IPS-18a (cell line): ENCODE measurements around the gene KRT12.
"Not testable (repeated sequence)": the region's sequence is repeated elsewhere in the genome, so short reads cannot be mapped to it uniquely, and the experiment has no call there.

Experiments
- H3K27ac ChIP-seq: one replicate; pipeline ENCODE4 v1.5.1; 2013; ENCODE audit warnings: low read length
- H3K27me3 ChIP-seq: one replicate; pipeline ENCODE4 v1.6.1; 2013; ENCODE audit warnings: mild to moderate bottlenecking, low read length; ENCODE audit not compliant: control insufficient read depth, insufficient read depth
- H3K36me3 ChIP-seq: one replicate; pipeline ENCODE4 v1.6.1; 2013; ENCODE audit warnings: low read depth, low read length; ENCODE audit not compliant: control insufficient read depth
- H3K4me1 ChIP-seq: one replicate; pipeline ENCODE4 v1.6.1; 2013; ENCODE audit warnings: low read depth, low read length; ENCODE audit not compliant: control insufficient read depth
- H3K4me3 ChIP-seq: one replicate; pipeline ENCODE4 v1.5.1; 2013; ENCODE audit warnings: low read length
- H3K9ac ChIP-seq: one replicate; pipeline ENCODE4 v1.6.1; 2013; ENCODE audit warnings: mild to moderate bottlenecking, low read length, moderate library complexity
- H3K9me3 ChIP-seq: one replicate; pipeline ENCODE4 v1.6.1; 2013; ENCODE audit warnings: low read depth, low read length; ENCODE audit not compliant: control insufficient read depth

The KRT12 gene

GRCh38 chr17:40883031-40883430, 16.0 kb upstream of the KRT12 start:
- Histone ChIP-seq H3K4me3 (no peak overlapping the region), H3K9me3 (no peaks in the 10 kb centered on the region), H3K36me3 (no peaks in the 10 kb centered on the region), H3K4me1 (no peaks in the 10 kb centered on the region), H3K27me3 (no peaks in the 10 kb centered on the region), H3K9ac (no peak overlapping the region), H3K27ac (no peak overlapping the region)

DNA sequence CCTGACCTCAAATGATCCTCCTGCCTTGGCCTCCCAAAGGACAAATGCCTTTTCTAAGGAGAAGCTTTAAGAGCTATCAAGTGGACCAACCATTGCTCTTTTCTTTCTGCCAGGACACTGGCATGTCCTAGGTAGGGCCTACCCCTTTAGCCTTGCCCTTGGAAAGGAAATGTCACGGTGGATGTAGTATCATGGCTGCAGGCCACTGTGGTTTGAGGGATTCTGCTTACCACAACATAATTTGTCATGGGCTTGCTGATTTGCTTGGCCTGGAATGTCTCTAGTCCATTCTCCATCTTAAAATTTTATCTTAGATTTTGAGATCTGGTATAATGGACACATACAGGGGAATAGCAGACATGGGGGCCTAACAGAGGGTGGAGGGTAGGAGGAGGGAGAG, 12.0 kb upstream of the KRT12 start:
- no peaks in the 10 kb centered on the region for H3K27me3 ChIP-seq
- no peak overlapping the region for H3K4me3 ChIP-seq
- peaks cover 1% of the 10 kb centered on the region for H3K4me1 ChIP-seq
- H3K36me3 ChIP-seq = no peaks in the 10 kb centered on the region
- no peak overlapping the region for H3K9ac ChIP-seq
- H3K9me3 ChIP-seq = no peaks in the 10 kb centered on the region
- H3K27ac ChIP-seq = no peak overlapping the region

- Histone ChIP-seq H3K36me3 (no peaks in the 10 kb centered on the region), H3K4me3 (no peak overlapping the region), H3K27ac (no peak overlapping the region), H3K27me3 (no peaks in the 10 kb centered on the region), H3K9ac (no peak overlapping the region), H3K9me3 (no peaks in the 10 kb centered on the region), H3K4me1 (peaks cover 9% of the 10 kb centered on the region)
These were observed 11.0 kb upstream of the KRT12 start for GRCh38 chr17:40878044-40878443.

DNA sequence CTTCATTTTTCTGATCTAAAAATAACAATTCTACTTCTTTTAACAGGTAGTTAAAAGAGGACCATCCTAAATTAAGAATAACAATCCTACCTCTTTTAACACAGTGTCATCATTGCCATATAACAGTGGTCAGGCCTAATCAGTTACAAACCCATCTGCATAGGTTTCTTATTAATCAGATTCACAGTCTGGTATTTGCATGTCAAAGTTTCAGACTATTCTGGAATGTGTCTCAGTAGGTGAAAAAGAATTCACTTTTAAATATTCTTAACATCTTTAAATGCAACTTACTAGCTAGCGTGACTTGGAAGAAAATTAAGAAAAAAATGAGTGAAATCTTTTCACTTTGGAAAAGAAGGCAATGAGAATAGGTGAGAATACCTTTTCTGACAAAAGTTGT, 6.8 kb upstream of the KRT12 start:
- Histone ChIP-seq H3K9ac (no peak overlapping the region), H3K27ac (no peak overlapping the region), H3K4me3 (no peak overlapping the region)

GRCh38 chr17:40873255-40873654, 6.2 kb upstream of the KRT12 start:
- H3K9ac ChIP-seq = no peak overlapping the region
- H3K4me1 ChIP-seq = peaks cover 9% of the 10 kb centered on the region
- no peak overlapping the region for H3K27ac ChIP-seq
- H3K36me3 ChIP-seq = no peaks in the 10 kb centered on the region
- H3K9me3 ChIP-seq = no peaks in the 10 kb centered on the region
- no peak overlapping the region for H3K4me3 ChIP-seq
- no peaks in the 10 kb centered on the region for H3K27me3 ChIP-seq

More for the DNA sequence above, 6.8 kb upstream of the KRT12 start:
- Histone ChIP-seq H3K36me3 (no peaks in the 10 kb centered on the region), H3K27me3 (no peaks in the 10 kb centered on the region), H3K4me1 (peaks cover 9% of the 10 kb centered on the region), H3K9me3 (no peaks in the 10 kb centered on the region)

DNA sequence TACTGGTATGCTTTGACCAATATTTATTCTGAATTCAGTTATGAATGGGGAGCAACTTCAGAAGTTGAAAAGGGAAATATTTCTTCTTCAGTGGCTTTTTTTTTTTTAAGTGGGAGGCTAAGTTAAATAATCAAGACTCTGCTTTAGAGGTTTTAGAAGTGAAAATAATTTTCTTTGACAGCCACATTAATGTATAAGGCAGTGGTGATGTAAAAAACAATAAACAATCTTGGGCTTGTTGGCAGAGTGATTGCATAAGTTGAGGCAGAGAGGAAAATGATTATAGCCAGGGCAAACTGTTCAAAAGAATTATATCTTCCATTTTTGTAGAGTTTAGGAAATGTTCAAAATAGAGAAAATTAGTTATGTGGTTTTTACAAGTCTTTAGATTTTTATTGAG, 5.4 kb upstream of the KRT12 start:
- Histone ChIP-seq H3K4me3 (no peak overlapping the region), H3K9ac (no peak overlapping the region), H3K36me3 (no peaks in the 10 kb centered on the region), H3K27me3 (no peaks in the 10 kb centered on the region), H3K9me3 (no peaks in the 10 kb centered on the region), H3K27ac (no peak overlapping the region), H3K4me1 (peaks cover 9% of the 10 kb centered on the region)

GRCh38 chr17:40871316-40871715, 4.3 kb upstream of the KRT12 start:
- Histone ChIP-seq H3K4me3 (no peak overlapping the region), H3K27me3 (no peaks in the 10 kb centered on the region), H3K4me1 (peaks cover 9% of the 10 kb centered on the region), H3K9ac (no peak overlapping the region), H3K27ac (no peak overlapping the region), H3K36me3 (no peaks in the 10 kb centered on the region), H3K9me3 (no peaks in the 10 kb centered on the region)

- no peaks in the 10 kb centered on the region for H3K27me3 ChIP-seq
- no peak overlapping the region for H3K4me3 ChIP-seq
- H3K9ac ChIP-seq = no peak overlapping the region
These were observed 3.1 kb upstream of the KRT12 start for GRCh38 chr17:40870136-40870535.

GRCh38 chr17:40864661-40865390, 2.2 kb downstream of the KRT12 start:
- Histone ChIP-seq H3K27me3 (peaks cover 5% of the 10 kb centered on the region), H3K9ac (no peak overlapping the region), H3K27ac (no peak overlapping the region), H3K36me3 (no peaks in the 10 kb centered on the region), H3K9me3 (no peaks in the 10 kb centered on the region), H3K4me1 (no peaks in the 10 kb centered on the region), H3K4me3 (no peak overlapping the region)

More at GRCh38 chr17:40870136-40870535, 3.1 kb upstream of the KRT12 start:
- Histone ChIP-seq H3K4me1 (peaks cover 9% of the 10 kb centered on the region), H3K27ac (no peak overlapping the region), H3K9me3 (no peaks in the 10 kb centered on the region), H3K36me3 (no peaks in the 10 kb centered on the region)

DNA sequence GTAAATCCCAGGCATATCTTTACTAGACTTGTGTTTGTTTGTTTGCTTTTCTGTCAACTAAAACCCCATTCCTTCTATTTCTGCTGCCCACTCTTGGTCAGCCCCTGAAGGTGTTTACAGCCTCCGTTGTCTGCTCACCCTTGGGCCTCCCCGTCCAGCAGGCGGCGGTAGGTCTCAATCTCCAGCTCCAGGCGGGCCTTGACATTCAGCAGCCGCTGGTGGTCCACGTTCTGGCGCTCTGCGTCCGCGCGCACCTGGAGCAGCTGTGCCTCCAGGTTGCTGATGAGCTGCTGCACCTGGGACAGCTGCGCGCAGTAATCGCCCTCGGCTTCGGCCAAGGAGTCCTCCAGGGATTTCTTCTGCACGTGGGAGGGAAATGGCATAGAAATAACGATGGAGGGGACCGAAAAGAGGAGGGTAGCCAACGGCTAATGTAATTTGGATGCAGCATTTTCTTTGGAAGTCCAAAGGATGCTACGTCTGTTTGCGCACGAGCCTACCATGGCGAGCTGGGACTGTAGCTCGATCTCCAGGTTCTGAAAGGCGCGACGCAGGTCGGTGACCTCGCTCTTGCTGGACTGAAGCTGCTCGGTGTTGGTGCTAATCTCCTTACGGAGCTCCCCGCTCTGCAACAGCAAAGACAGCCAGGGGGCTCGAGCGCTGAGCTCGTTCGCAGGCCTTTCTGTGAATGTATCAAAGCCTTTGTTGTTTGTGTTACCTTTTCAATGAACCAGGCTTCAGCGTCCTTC, 3.9 kb downstream of the KRT12 start:
- Histone ChIP-seq H3K27me3 (peaks cover 5% of the 10 kb centered on the region), H3K9me3 (no peaks in the 10 kb centered on the region), H3K27ac (no peak overlapping the region), H3K4me3 (no peak overlapping the region), H3K36me3 (no peaks in the 10 kb centered on the region), H3K4me1 (no peaks in the 10 kb centered on the region), H3K9ac (no peak overlapping the region)

DNA sequence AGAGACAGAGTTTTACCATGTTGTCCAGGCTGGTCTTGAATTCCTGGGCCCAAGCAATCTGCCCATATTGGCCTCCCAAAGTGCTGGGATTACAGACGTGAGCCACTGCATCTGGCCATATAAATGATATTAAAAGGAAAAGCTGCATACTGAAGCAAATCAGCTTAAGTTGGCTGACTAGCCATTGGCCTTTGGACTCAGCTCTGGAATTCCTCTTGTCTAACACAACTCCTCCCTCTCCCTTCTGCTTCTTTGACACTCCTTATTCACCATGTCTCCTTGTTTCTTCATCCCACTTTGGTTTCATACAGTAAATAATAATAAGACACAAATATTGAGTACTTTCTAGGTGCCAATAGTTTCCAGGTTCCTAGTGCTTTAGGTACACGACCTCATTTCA, 7.5 kb downstream of the KRT12 start:
- Histone ChIP-seq H3K27me3 (peaks cover 5% of the 10 kb centered on the region), H3K36me3 (no peaks in the 10 kb centered on the region), H3K4me1 (peaks cover 7% of the 10 kb centered on the region), H3K9me3 (no peaks in the 10 kb centered on the region), H3K27ac (no peak overlapping the region), H3K9ac (no peak overlapping the region), H3K4me3 (no peak overlapping the region)

DNA sequence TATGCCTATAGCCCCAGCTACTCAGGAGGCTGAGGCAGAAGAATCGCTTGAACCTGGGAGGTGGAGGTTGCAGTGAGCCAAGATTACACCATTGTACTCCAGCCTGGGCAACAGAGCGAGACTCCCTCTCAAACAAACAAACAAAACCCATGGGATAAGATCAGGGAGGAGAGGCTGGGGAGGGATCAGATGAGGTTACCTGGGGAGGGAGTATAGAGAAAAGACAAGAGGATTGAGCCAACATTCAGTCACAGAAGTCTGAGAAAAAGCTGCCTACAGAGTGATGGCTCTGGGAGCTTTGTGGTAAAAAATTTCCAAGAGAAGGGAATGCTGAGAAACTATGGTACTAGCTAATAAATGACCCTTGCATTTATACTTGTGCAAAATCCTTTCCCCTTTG, 8.4 kb downstream of the KRT12 start:
- not testable (repeated sequence) for H3K4me1 ChIP-seq, H3K27ac ChIP-seq, H3K9ac ChIP-seq, H3K9me3 ChIP-seq, H3K36me3 ChIP-seq, H3K4me3 ChIP-seq, H3K27me3 ChIP-seq
